A673 (cell line): Measurements from ENCODE around the gene TMEM138.

Source experiments
- EZH2 ChIP-seq: fragments of 200-600 bp; sonication (generic); IDR thresholded peaks from 2 replicates; pipeline ENCODE4 v1.6.1; 2017; ENCODE audit warnings: borderline replicate concordance, low read depth, mild to moderate bottlenecking, mixed read lengths, antibody characterized with exemption, low read length; ENCODE audit not compliant: poor library complexity, severe bottlenecking
- TF ChIP-seq, protein P1 (sequence below): fragments of 300-800, 200-600 bp; sonication (generic); conservative IDR thresholded peaks from 2 replicates; pipeline ENCODE4 v1.5.1; 2017; ENCODE audit warnings: low read depth, mild to moderate bottlenecking, antibody characterized with exemption, low read length, moderate library complexity, mixed read lengths

DNA sequence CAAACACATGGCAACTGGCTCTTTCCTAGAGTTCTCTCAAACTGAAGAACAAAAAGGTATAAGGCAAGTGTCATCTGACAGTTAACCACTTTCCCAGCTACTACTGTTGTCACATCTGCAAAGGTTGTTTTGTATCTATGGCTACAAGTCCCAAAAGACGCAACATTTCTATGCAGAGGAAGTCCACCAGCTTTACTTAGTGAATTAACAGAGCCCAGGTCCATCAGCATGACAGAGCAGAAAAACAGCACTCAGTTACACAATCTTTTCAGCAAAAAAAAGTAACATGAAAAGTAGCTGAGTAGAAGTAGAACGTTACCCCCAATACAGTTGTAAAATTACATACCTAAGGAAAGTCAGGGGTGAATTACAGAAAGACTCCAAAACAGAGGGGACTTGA, 55.5 kb downstream of the TMEM138 start:
- TF ChIP-seq, protein P1, sequence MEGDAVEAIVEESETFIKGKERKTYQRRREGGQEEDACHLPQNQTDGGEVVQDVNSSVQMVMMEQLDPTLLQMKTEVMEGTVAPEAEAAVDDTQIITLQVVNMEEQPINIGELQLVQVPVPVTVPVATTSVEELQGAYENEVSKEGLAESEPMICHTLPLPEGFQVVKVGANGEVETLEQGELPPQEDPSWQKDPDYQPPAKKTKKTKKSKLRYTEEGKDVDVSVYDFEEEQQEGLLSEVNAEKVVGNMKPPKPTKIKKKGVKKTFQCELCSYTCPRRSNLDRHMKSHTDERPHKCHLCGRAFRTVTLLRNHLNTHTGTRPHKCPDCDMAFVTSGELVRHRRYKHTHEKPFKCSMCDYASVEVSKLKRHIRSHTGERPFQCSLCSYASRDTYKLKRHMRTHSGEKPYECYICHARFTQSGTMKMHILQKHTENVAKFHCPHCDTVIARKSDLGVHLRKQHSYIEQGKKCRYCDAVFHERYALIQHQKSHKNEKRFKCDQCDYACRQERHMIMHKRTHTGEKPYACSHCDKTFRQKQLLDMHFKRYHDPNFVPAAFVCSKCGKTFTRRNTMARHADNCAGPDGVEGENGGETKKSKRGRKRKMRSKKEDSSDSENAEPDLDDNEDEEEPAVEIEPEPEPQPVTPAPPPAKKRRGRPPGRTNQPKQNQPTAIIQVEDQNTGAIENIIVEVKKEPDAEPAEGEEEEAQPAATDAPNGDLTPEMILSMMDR, result no peak
- no peak for TF ChIP-seq EZH2
